Stimulated activated CD8-positive, alpha-beta memory T cell treated with anti-CD3 and anti-CD28 coated beads, Interleukin-12 subunit alpha, Interleukin-12 subunit beta, amount 100 ng/mL, for 1 hour (primary cell): ENCODE measurements around the gene PDRG1.

Experiments used
- DNase-seq: peaks from one replicate; pipeline ENCODE4 v3.0.0-alpha.2; 2020; ENCODE audit warnings: low read depth

The PDRG1 gene

DNA sequence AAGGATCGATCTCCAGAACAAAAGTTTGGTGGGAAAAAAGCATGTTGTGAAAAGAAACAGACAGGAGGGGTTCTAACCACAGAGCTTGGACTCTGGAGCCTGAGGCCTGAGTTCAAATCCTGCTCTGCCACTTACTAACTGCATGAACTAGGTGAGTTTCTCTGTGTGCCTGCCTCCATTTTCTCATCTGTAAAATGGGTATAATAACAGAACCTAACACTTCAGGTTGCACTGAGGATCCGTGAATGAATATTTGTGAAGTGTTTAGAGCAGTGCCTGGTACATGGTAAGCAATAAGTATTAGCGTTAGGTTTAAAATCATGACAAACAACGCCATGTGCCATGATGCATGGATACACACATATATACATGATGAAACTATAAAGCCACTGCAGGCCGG, 44.8 kb downstream of the PDRG1 start:
- no peak for DNase-seq

DNA sequence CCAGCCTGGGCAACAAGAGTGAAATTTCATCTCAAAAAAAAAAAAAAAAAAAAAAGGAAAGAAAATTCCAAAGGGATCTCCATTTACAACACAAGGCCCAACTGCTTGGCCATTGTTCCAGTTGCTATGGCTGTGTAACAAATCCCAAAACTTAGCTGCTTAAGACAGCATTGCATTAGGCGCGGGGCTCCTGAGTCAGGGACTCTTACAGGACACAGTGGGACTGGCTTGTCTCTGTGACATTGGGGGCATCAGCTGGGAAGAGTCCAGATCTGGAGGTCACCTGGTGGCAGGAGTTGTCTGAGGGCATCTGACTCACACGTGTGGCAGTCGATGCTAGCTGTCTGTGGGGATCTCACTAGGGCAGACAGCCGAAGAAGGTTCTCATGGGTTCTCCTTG, 45.8 kb downstream of the PDRG1 start:
- no peak for DNase-seq

DNA sequence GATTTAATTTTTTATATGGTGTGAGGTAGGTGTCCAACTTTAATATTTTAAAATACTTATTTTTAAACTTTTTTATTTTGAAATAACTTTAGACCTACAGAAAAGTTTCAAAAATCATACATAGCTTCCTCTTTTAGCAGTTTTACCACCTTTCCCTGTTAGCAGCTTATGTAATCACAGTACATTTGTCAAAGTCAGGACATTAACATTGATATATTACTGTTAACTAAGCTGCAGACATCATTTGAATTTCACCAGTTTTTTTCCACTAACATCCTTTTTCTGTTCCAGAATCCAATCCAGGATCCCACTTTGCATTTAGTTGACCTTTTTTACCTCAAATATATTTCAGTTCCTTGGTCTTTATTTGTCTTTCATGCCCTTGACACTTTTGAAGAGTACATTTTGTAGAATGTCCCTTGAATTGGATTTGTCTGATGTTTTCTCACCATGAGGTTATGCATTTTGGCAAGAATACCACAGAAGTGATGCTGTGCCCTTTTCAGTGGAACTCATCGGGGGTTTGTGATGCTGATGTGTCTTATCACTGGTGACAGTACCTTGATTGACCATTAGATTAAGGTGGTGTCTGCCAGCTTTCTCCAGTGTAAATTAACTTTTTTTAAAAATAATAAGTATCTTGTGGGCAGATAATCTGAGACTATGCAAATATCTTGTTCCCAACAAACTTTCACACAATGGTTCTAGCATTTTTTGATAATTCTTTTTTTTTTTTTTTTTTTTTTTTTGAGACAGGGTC, 48.0 kb downstream of the PDRG1 start:
- DNase-seq, result no peak

DNA sequence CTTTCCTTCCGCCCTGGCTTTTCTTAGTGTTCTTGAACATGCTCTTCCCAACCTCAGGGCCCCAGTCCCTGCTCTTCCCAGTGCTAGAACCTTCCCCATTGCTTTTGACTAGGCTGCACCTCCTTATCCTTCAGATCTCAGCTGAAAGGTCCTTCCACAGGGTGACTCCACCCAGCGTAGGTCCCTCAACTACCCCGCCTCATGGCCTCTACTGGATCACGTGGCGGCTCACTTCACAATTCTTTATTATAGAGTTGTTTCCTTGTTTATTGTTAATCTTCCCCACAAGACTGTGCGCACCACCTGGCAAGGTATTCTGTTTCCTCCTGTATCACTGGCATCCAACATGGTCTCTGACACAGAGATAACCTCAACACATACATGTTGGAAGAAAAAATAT, 50.2 kb downstream of the PDRG1 start:
- no peak for DNase-seq

DNA sequence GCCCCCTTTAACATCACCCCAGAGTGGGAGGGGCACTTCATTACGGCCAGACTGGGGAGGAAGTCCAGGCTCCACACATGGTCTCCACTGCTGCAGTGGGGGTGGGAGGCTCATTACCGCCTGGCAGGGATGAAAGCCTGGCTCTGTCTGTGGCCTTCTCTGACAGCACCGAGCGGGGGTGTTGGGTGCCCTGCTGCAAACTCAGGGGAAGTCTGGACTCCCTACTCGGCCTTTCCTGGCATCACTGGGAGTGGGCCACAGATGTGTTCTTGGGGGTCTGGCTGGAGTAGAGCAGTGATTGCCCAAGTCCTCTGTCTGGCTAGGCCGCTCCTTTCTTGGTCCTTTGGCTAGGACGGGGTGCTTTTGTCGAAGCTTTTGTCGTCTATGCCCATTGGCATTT, 54.3 kb downstream of the PDRG1 start:
- no peak for DNase-seq

DNA sequence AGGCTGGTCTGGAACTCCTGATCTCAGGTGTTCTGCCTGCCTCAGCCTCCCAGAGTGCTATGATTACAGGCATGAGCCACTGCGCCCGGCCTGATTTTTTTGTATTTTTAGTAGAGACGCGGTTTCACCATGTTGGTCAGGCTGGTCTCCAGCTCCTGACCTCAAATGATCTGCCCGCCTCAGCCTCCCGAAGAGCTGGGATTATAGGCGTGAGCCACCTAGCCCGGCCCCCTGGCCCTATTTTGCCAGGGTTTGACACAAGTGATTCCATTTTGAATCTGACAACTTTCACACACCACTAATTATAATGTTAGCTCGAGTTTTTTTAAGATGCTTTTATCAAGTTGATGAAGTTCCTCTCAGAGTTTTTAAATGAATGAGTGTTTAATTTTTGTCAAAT, 55.8 kb downstream of the PDRG1 start:
- DNase-seq, result no peak

DNA sequence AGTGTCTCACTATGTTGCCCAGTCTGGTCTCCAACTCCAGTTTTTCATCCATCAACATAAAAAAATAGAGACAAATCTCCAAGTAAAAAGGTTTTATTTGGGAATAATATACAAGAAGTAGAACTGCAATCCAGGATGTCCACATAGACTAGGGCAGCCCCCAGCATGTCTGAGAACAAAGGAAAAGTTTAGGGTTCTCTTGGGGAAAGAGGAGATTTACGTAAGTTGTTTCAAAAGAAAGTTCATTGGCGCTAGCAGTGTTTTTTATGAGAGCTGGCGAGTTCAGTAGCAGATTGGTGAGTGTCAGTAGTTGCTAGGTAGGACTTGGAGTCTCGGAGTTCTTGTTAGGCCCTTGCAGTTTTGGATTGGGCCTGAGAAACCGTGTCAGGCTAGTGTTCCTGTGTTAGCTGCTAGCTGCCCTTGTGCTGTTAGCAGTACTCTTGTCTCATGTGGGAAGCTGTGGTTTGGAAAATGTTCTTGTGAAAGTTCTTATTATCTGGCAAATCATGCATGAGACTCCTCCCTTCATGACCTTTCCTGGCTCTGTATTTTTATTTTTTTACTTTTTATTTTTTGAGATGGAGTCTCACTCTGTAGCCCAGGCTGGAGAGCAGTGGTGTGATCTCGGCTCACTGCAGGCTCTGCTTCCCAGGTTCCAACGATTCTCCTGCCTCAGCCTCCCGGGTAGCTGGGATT, 56.7 kb downstream of the PDRG1 start:
- no peak for DNase-seq
